T-helper 2 cell treated with Interferon-gamma antibody and Interleukin-4, amounts not matched to agents 100 ng/mL and 5 ng/mL, for 36 hours (primary cell): ENCODE measurements around the gene PITPNC1. TPM values are rescaled to one million over a fixed set of nuclear protein-coding genes. Genes with fewer than 3 reads are reported as not detected.
"Not testable (repeated sequence)": the region's sequence is repeated elsewhere in the genome, so short reads cannot be mapped to it uniquely, and the experiment has no call there.

ENCODE experiments used
- intact Hi-C: fragments of 100-400 bp; cut with micrococcal nuclease; formaldehyde crosslinking; loops from one replicate; pipeline ENCODE4 v1.15.1; 2023
- total RNA-seq: library from RNA; stranded (reverse); gene quantifications from 2 replicates; pipeline ENCODE4 v1.2.3, GENCODE V29; 2022

The PITPNC1 gene
- total RNA-seq, 1 donor from 2014 or later, result 24.7 TPM

- intact Hi-C loops, result loop anchor here (10.0 kb wide), 2 partner anchors 126 to 236 kb away; partner anchors contain the start of gene NOL11
Measured at GRCh38 chr17:67479148-67479547, 102.1 kb downstream of the PITPNC1 start.

- intact Hi-C loops, result not testable (repeated sequence)
Measured at GRCh38 chr17:67480959-67481358, 103.9 kb downstream of the PITPNC1 start.

DNA sequence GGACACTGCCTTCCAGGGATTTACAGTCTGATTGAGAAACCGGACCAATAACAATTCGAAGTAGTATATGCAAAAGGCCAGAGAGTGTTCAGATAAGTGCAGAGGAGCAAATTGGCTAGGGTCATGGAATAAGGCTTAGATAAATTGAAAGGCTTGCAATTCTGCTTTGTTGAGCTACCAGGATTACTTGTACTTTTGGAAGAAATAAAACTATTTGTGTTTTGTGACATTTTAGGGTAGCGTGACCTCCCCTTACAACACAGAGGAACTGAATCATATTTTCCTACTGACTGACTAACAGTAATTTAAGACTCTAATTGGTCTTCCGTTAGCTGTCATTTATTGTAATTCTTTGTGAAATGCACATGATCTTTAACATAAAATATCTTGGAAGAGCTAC, 104.7 kb downstream of the PITPNC1 start:
- intact Hi-C loops, result no loop called here

DNA sequence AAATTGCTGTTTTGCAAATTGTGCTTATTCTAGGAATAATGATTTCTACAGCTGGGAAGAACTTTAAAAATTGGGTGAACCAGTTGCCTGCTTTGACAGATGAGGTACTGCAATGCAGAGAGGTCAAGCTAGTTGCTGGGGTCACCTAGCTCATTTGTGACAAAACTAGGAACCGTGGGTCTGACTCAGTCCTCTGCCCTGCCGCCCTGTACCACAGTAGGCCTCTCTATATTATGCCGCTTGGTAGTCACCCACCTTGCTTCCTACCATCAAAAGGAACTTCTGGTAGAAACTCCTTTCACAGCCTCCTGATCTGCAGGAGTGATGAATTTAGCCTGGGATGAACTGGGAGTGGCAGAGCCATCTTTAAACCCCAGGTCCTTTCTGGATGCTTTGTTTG, 105.7 kb downstream of the PITPNC1 start:
- intact Hi-C loops, result no loop called here

GRCh38 chr17:67484261-67484660, 107.2 kb downstream of the PITPNC1 start:
- intact Hi-C loops, result no loop called here

DNA sequence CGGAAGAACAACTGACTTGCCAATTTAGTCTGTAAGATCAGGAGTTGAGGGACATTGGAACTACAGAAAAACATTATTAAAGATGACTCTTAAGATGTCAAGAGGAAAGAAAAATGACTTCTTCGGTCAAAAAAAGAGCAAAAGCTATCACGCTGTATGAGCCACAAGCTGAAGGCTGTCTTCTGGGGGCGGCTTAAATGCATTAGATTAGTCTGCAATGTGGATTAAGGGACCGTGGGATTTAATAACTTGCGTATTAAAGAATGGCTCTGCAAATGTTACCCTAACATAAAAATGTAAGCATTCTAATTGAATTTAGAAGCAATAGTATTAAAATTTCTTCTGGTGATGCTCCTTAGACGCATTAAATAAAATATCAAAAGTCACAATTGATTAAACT, 108.6 kb downstream of the PITPNC1 start:
- intact Hi-C loops, result no loop called here

GRCh38 chr17:67487506-67487905, 110.4 kb downstream of the PITPNC1 start:
- intact Hi-C loops, result no loop called here

- intact Hi-C loops, result no loop called here
Measured at GRCh38 chr17:67488161-67488560, 111.1 kb downstream of the PITPNC1 start.

- intact Hi-C loops, result no loop called here
Measured at GRCh38 chr17:67488768-67489167, 111.7 kb downstream of the PITPNC1 start.

GRCh38 chr17:67489273-67489672, 112.2 kb downstream of the PITPNC1 start:
- intact Hi-C loops, result no loop called here

- intact Hi-C loops, result no loop called here
Measured at GRCh38 chr17:67490471-67490870, 113.4 kb downstream of the PITPNC1 start.

GRCh38 chr17:67491009-67491680, 114.1 kb downstream of the PITPNC1 start:
- intact Hi-C loops, result no loop called here

DNA sequence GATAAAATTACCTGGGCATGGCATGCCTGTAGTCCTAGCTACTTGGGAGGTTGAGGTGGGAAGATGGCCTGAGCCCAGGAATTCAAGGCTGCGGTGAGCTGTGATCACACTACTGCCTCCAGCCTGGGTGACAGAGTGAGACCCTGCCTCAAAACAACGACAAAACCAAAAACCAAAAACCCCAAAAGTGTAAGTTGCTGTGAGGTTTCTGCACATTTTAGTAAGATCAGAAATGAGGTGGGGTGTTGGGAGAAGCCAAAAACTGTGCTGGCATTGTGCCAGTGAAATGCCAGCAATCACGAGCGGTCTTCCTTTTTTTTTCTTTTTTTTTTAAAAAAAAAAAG, 114.6 kb downstream of the PITPNC1 start:
- intact Hi-C loops, result no loop called here

DNA sequence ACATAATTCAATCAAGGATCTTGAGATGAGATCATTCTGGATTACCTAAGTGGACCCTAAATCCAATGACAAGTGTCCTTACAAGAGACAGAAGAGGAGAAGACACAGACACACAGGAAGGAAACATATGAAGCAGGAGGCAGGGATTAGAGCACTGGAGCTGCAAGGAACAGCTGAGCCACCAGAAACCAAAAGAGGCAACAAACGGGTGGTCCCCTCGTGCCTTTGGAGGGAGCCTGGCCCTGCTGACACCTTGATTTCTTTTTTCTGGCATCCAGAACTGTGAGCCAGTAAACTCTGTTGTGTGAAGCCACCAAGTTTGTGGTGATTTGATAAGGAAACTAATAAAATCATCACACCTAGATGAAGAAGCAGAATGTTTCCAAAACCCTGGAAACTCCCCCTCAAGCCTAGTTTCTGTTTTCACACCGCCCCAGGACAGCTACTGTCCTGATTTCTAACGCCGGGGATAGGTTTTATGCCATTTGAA, 115.2 kb downstream of the PITPNC1 start:
- intact Hi-C loops, result no loop called here

DNA sequence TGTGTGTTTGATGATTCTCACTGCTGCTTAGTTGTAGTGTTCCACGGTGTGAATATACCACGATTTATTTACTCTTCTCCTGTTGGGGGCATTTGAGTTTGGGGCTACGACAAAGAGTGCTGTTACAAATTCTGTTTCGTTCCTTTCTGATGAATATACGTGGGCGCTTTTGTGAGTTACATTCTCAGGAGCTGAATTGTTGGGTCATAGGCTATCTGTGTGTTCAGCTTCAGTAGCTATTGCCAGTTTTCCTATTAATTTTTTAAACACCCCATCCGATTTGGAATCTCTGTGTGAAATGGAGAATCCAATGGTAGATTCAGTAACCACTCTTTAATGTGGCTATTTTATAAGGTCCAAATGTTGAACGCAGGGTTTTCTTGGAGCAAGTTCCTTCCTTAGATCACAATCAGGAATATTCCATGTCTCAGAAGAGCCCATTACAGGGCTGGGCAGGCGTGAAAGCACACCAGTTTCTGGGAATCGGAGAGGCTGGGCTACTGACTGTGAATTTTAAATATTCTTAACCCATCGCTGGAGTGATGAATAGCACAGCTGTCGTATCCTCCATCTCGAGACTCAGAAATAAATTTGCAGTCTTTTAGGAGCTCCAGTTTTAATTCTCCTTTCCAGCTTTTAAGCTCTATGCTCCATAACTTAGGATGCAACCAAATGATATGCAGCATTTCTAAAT, 115.9 kb downstream of the PITPNC1 start:
- intact Hi-C loops, result no loop called here

- intact Hi-C loops, result no loop called here
Measured at GRCh38 chr17:67493812-67494211, 116.7 kb downstream of the PITPNC1 start.

DNA sequence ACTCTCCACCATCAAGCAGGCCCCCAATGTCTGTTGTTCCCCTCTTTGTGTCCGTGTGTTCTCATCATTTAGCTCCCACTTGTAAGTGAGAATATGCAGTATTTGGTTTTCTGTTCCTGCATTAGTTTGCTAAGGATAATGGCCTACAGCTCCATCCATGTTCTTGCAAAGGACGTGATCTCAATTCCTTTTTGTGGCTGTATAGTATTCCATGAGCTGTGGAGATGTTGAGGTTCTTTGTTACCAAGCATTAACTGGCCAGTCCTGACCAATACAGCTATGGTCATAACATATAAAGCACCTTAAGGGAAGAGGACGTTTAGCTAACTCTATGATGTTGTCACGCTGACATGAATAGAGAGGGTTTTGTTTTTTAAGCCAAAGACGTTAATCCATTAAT, 118.5 kb downstream of the PITPNC1 start:
- intact Hi-C loops, result not testable (repeated sequence)

DNA sequence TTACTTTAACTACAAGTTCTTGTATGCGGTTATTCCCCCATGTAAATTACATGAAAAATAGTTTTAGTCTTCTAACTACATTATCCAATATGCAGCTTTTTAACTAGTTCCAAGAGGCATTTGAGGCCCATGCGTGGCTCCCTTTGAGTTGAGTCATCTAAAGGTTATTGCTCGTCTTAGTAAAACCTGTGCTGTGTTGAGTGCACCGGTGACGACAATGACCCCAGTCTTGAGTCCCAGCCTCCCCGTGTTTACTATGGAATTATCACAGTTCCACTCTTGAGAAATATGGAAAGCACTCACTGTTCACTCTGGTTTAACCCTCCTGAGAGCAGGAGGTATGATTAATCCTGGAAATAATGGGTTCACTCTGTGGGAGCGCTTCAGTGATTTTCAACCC, 119.2 kb downstream of the PITPNC1 start:
- intact Hi-C loops, result no loop called here

- intact Hi-C loops, result no loop called here
Measured at GRCh38 chr17:67499685-67500084, 122.6 kb downstream of the PITPNC1 start.

GRCh38 chr17:67500261-67500660, 123.2 kb downstream of the PITPNC1 start:
- intact Hi-C loops, result no loop called here

DNA sequence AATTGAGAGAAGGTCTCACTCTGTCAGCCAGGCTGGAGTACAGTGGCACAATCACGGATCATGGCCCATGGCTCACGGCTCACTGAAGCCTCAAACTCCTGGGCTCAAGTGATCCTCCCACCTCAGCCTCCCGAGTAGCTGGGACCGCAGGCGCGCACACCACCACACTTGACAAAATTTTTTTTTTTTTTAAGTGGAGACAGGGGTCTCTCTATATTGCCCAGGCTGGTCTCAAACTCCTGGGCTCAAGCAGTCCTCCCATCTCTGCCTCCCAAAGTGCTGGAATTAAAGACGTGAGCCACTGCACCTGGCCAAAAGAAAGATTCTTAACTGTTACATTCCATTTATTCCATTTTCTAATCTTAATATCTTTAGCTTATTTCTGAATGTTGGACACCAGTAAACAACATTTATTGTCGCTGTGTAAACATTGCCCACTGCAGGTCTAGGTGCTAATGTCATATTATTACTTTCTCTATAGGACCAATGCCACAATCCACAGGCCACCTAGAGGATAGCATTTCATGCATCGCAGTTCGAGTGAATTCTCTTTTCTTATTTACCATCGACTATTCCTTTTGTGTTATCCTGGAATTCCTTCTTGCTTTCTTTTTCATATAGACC, 123.7 kb downstream of the PITPNC1 start:
- intact Hi-C loops, result no loop called here

DNA sequence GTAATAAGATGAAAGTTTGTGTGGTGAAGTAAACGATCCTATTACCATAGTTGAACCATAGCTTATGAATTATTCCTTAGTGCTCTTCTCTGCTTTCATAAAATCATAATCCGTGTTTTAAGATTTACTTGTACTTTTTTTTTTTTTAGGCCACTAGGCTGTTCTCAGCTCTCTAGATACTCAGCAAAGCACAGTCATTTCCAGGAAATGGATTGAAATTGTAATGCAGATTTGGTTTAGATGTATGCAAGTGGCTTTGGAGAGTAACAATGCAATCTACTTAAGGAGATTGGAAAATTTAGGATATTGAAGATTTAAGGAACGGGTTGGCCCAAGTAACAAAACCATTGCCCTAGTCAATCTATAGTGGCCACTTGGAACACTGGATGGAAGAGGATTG, 125.1 kb downstream of the PITPNC1 start:
- intact Hi-C loops, result no loop called here

DNA sequence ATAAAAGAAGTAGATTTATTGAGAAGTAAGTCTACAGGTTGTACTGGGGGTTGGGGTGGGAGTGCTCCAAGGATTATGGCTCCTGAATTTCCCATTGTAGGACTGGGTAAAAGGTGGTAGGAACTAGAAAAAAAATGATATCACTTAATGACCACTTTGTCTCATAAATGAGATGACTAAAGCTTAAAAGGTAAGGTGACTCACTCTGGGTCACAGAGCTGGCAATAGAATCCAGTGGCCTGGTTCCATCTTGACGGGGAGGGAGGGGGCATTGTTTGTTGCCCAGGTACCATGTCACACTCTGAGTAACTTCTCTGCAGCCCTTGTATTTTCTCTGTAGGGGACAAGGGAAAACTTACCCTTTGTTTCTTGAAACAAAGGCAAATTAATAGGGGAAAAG, 126.1 kb downstream of the PITPNC1 start:
- intact Hi-C loops, result no loop called here
